Spleen (tissue), 11 donors: Measurements from ENCODE around the gene MCC. TPM values are rescaled to one million over a fixed set of nuclear protein-coding genes. Genes with fewer than 3 reads are reported as not detected.

Source experiments
- DNase-seq: peaks from one replicate; pipeline ENCODE4 v3.0.0-alpha.2; 2020
- H3K27ac ChIP-seq, 8 donors: fragments of 200-600 bp; sonication (generic) in 7 of 8; 1 replicate in 4 of 8; 2 replicates in 4 of 8; pipeline versions ENCODE4 v1.5.0 to v1.8.0; 2016 to 2021; ENCODE audit warnings: inconsistent platforms in 4 of 8, mild to moderate bottlenecking in 4 of 8, moderate library complexity in 1 of 8
- H3K27me3 ChIP-seq, 7 donors: fragments of 200-600 bp; sonication (generic) in 6 of 7; replicated peaks in 1 of 7; 1 replicate in 4 of 7; 2 replicates in 3 of 7; pipeline versions ENCODE4 v1.5.0 to v1.8.0; 2016 to 2021; ENCODE audit warnings: inconsistent platforms in 3 of 7, mild to moderate bottlenecking in 1 of 7
- H3K36me3 ChIP-seq, 6 donors: fragments of 200-600 bp; sonication (generic) in 5 of 6; 1 replicate in 4 of 6; 2 replicates in 2 of 6; pipeline versions ENCODE4 v1.5.0 to v1.8.0; 2016 to 2021; ENCODE audit warnings: inconsistent platforms in 2 of 6
- H3K4me1 ChIP-seq, 6 donors: fragments of 200-600 bp; sonication (generic) in 5 of 6; 1 replicate in 3 of 6; 2 replicates in 3 of 6; pipeline versions ENCODE4 v1.5.0 to v1.8.0; 2016 to 2021; ENCODE audit warnings: inconsistent platforms in 3 of 6
- H3K4me3 ChIP-seq, 8 donors: fragments of 200-600 bp; sonication (generic) in 7 of 8; 1 replicate in 4 of 8; 2 replicates in 4 of 8; pipeline versions ENCODE4 v1.5.0 to v1.8.0; 2016 to 2021; ENCODE audit warnings: inconsistent platforms in 4 of 8, mild to moderate bottlenecking in 4 of 8, moderate library complexity in 2 of 8
- H3K9me3 ChIP-seq, 8 donors: fragments of 200-600 bp; sonication (generic) in 7 of 8; 1 replicate in 4 of 8; 2 replicates in 4 of 8; pipeline versions ENCODE4 v1.5.0 to v1.8.0; 2016 to 2021; ENCODE audit warnings: inconsistent platforms in 4 of 8
- CTCF ChIP-seq, 11 experiments: fragments of 200-600 bp in 7 of 11; fragments of 450-650 bp in 4 of 11; sonication (generic) in 4 of 11; IDR thresholded peaks in 8 of 11; conservative IDR thresholded peaks in 3 of 11; 1 replicate in 7 of 11; 2 replicates in 4 of 11; pipeline versions ENCODE4 v1.4.0 to v1.8.0; 2016 to 2021; ENCODE audit warnings: antibody characterized with exemption in 11 of 11, inconsistent platforms in 4 of 11, mild to moderate bottlenecking in 1 of 11
- POLR2A ChIP-seq, 3 donors: fragments of 450-650 bp; IDR thresholded peaks; one replicate each; pipeline ENCODE4 v1.5.1; 2017; ENCODE audit warnings: antibody characterized with exemption in 3 of 3, mild to moderate bottlenecking in 1 of 3
- POLR2AphosphoS5 ChIP-seq, 3 donors: sonication (generic); formaldehyde crosslinking; IDR thresholded peaks; one replicate each; pipeline ENCODE4 v1.5.1; 2017; ENCODE audit warnings: antibody characterized with exemption in 3 of 3
- WGBS, 5 donors: extraction: QIAGEN DNeasy Blood & Tissue Kit in 3 of 5; methylation state at CpG; one replicate each; pipeline versions ENCODE4 v1.1.5 to v1.1.7; 2013 to 2018; 5-methylcytosine and 5-hydroxymethylcytosine counted together
- intact Hi-C: fragments of 100-400 bp; cut with DNase I; formaldehyde crosslinking; loops from one replicate; pipeline ENCODE4 v1.15.0; 2023; ENCODE audit warnings: low total_unique reads
- polyA plus RNA-seq, 3 donors: library from polyadenylated mRNA; stranded (reverse); fragments of 200-250 nt; gene quantifications; one replicate each; pipeline ENCODE4 v1.2.1, GENCODE V29; 2013
- total RNA-seq, 7 donors: library from RNA; depleted of rRNA in 3 of 7; stranded (reverse); fragments of >200 nt in 3 of 7; fragmentation: NEBNext Ultra II Directional in 4 of 7; extraction: Animal tissue kit (Norgen Biotek cat#: 25700) in 4 of 7; gene quantifications; one replicate each; pipeline versions ENCODE4 v1.1.0 to v1.2.1, GENCODE V29; 2016 to 2021
- donor health status: healthy with polysubstance abuse.
- donor health status: DM: no; HTN: no; CAD: no; lungs with moderate emphysema.
- donor health status: DM: no; HTN: no; CAD: no.
- donor health status: Bipolar disorder and iron deficiency.
- donor health status: healthy.
- donor health status: DM: no; HTN: no; CAD: no.
- donor health status: DM: yes; HTN: yes; CAD: no.

The MCC gene
- total and polyA plus RNA-seq, 10 donors: 1.3 to 32.8 (median 15.8) TPM

DNA sequence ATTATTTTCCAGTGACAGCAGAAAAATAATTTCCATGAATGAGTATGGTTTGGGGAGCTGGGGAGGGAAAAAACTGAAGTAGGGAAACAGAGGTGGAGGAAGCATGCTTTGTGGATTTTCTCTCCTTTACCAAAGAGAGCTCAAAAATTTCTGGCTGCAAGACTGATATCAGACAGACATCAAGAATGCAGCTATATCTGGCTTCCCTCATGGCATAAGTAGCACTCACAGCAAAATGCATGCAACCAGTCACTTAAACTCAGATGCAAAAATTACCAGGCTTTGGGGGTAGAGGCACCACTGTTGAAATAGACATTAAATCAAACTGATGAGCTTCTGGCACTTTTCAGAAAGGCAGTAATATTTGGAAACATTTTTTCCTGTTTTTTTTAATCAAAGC is 250.4 kb downstream of the MCC start:
- no peaks in the 10 kb centered on the region for H3K27me3 ChIP-seq
- no peaks in the 10 kb centered on the region for H3K36me3 ChIP-seq
- no peak for TF ChIP-seq POLR2AphosphoS5 (IDR thresholded peaks at IDR 0.05)
- TF ChIP-seq CTCF (IDR thresholded peaks at IDR 0.05 in 8 of 11, conservative IDR thresholded peaks at IDR 0.05 in 3 of 11): no peak
- TF ChIP-seq POLR2A (IDR thresholded peaks at IDR 0.05): no peak
- H3K9me3 ChIP-seq: no peaks in the 10 kb centered on the region
- DNase-seq: no peak
- H3K27ac ChIP-seq: no peak overlapping the region
- intact Hi-C loops: no loop called here
- H3K4me1 ChIP-seq: peaks cover 0 to 18% (median 7%) of the 10 kb centered on the region in 6 donors
- H3K4me3 ChIP-seq: no peak overlapping the region

DNA sequence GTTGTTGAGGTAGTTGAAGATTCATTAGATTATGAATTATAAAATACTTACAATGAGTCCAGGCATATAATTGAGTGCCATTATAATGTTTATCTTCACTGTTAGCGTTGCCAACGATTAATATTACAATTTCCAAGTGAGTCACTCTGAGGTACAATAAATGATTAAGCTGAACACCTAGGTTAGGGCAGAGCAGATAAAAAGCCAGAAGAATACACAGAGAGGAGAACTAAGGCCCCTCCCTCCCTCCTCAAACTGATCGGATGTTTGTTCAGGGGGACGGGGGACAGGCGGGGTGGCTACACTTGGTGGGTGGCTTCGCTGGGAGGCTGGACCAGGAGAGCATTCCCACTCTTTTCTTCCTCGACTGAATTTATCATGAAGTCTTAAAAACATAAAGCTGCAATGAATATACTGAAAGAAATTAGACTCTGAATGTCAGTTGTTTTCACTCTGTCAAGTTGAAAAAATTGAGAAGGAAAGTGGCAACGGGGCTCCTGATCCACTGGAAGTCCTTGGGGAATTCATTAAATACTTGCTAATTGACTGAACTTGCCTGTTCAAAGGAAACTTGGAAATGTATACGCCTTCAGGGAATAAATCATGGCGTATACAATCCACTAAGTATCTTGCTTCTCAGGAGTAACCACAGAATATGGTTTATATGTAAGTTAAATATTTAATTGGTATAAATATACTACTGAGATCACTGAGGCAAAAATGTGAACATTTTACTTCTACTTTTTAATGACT is 251.5 kb downstream of the MCC start:
- H3K36me3 ChIP-seq: no peaks in the 10 kb centered on the region
- H3K27me3 ChIP-seq: no peaks in the 10 kb centered on the region
- no peak overlapping the region for H3K27ac ChIP-seq
- WGBS, 5 donors: 89 to 96% (median 94%) methylated on average over 10 of the region's 10 CpGs
- TF ChIP-seq POLR2AphosphoS5 (IDR thresholded peaks at IDR 0.05): no peak
- no peak for TF ChIP-seq POLR2A (IDR thresholded peaks at IDR 0.05)
- TF ChIP-seq CTCF (IDR thresholded peaks at IDR 0.05 in 8 of 11, conservative IDR thresholded peaks at IDR 0.05 in 3 of 11): no peak
- intact Hi-C loops: no loop called here
- H3K4me1 ChIP-seq: peaks cover 0 to 30% (median 7%) of the 10 kb centered on the region in 6 donors
- no peak overlapping the region for H3K4me3 ChIP-seq
- no peaks in the 10 kb centered on the region for H3K9me3 ChIP-seq
- no peak for DNase-seq

DNA sequence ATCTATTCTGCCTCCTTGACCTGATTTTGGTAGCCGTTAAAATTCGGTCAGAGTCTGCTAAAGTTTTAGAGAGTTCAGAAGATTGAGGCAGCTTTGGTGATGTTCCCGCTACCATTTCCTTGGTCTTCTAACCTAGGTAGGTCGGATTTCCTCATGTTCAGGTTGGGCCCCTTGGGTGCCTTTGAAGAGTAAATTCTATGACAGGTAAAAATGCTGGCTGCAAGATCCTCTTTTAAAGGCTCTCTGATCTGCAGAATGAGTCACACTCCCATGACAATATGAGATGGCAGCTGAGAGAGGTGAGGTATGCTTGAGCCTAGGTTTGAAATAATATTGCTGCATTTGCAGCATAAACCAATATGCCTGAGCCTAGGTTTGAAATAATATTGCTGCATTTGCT is 252.4 kb downstream of the MCC start:
- no peaks in the 10 kb centered on the region for H3K36me3 ChIP-seq
- no peaks in the 10 kb centered on the region for H3K9me3 ChIP-seq
- TF ChIP-seq CTCF (IDR thresholded peaks at IDR 0.05 in 8 of 11, conservative IDR thresholded peaks at IDR 0.05 in 3 of 11) (no peak), POLR2A (IDR thresholded peaks at IDR 0.05) (no peak)
- intact Hi-C loops: no loop called here
- H3K4me1 ChIP-seq: peaks cover 0 to 32% (median 7%) of the 10 kb centered on the region in 6 donors
- DNase-seq: no peak
- WGBS, 5 donors: 85 to 95% (median 90%) methylated on average over 4 of the region's 4 CpGs
- no peak overlapping the region for H3K27ac ChIP-seq
- no peaks in the 10 kb centered on the region for H3K27me3 ChIP-seq
- H3K4me3 ChIP-seq: no peak overlapping the region

DNA sequence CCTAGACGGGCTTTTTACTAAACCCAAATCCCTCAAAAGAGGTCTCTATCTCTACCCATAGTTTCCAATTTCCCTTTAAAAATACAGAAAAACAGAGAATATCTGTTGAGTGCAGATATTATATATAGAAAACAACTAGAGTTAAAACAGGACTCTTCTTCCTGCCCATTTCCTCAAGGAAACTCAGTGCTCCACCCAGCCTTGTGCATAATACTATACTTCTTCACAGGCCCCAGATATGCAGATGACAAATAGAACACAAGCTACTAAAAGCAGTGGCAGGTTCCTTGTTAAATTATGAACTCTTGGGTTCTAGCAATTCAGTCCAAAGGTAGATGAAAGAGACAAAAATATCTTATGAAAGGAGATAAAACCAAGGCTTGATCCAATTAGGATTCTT is 253.7 kb downstream of the MCC start:
- Histone ChIP-seq H3K4me3 (no peak overlapping the region), H3K36me3 (no peaks in the 10 kb centered on the region), H3K27me3 (no peaks in the 10 kb centered on the region), H3K9me3 (no peaks in the 10 kb centered on the region), H3K27ac (no peak overlapping the region), H3K4me1 (peaks cover 0 to 32% (median 7%) of the 10 kb centered on the region in 6 donors)
- DNase-seq: no peak
- 55 to 75% (median 63%) methylated on average over 1 of the region's 1 CpG for WGBS, 5 donors
- intact Hi-C loops: no loop called here
- no peak for TF ChIP-seq POLR2AphosphoS5 (IDR thresholded peaks at IDR 0.05)
- TF ChIP-seq POLR2A (IDR thresholded peaks at IDR 0.05): no peak
- no peak for TF ChIP-seq CTCF (IDR thresholded peaks at IDR 0.05 in 8 of 11, conservative IDR thresholded peaks at IDR 0.05 in 3 of 11)
